Lung (tissue), 12 donors: ENCODE measurements around the gene NADK2. TPM values are rescaled to one million over a fixed set of nuclear protein-coding genes. Genes with fewer than 3 reads are reported as not detected.

Experiments
- ATAC-seq: fragments of 200-7000 bp; cut with Tn5 transposase; one replicate; pipeline ENCODE4 v1.9.1; 2020; ENCODE audit warnings: moderate number of reproducible peaks; ENCODE audit not compliant: insufficient read depth, low FRiP score
- DNase-seq, 3 donors: peaks; one replicate each; pipeline ENCODE4 v3.0.0-alpha.2; 2013 to 2017
- H3K27ac ChIP-seq, 2 donors: one replicate each; pipeline ENCODE4 v1.5.1; 2013; ENCODE audit warnings: mild to moderate bottlenecking in 2 of 2, moderate library complexity in 2 of 2, control low read depth in 1 of 2, inconsistent platforms in 1 of 2, low read depth in 1 of 2, low read length in 1 of 2
- H3K27me3 ChIP-seq, 3 donors: one replicate each; pipeline ENCODE4 v1.5.1; 2013; ENCODE audit warnings: low read length in 2 of 3; ENCODE audit not compliant: control insufficient read depth in 3 of 3, insufficient read depth in 3 of 3
- H3K36me3 ChIP-seq, 4 donors: one replicate each; pipeline ENCODE4 v1.5.1; 2013; ENCODE audit warnings: low read length in 4 of 4, mild to moderate bottlenecking in 1 of 4, moderate library complexity in 1 of 4; ENCODE audit not compliant: control insufficient read depth in 4 of 4, insufficient read depth in 4 of 4
- H3K4me1 ChIP-seq, 5 donors: one replicate each; pipeline ENCODE4 v1.5.1; 2013; ENCODE audit warnings: low read length in 5 of 5, mild to moderate bottlenecking in 2 of 5, moderate library complexity in 1 of 5; ENCODE audit not compliant: control insufficient read depth in 5 of 5, insufficient read depth in 5 of 5
- H3K4me3 ChIP-seq: one replicate; pipeline ENCODE4 v1.5.1; 2013; ENCODE audit warnings: mild to moderate bottlenecking, control low read depth, moderate library complexity
- H3K9ac ChIP-seq, 2 donors: one replicate each; pipeline ENCODE4 v1.5.1; 2013; ENCODE audit warnings: low read length in 2 of 2, control low read depth in 1 of 2; ENCODE audit not compliant: insufficient read depth in 1 of 2
- H3K9me3 ChIP-seq, 4 donors: one replicate each; pipeline ENCODE4 v1.5.1; 2013; ENCODE audit warnings: low read length in 3 of 4, mild to moderate bottlenecking in 1 of 4, moderate library complexity in 1 of 4; ENCODE audit not compliant: control insufficient read depth in 4 of 4, insufficient read depth in 3 of 4
- WGBS, 2 donors: extraction: QIAGEN DNeasy Blood & Tissue Kit; methylation state at CpG; one replicate each; pipeline ENCODE4 v1.1.7; 2013; 5-methylcytosine and 5-hydroxymethylcytosine counted together
- polyA plus RNA-seq, 2 donors: library from polyadenylated mRNA; stranded (reverse); fragments of 200-250 nt; gene quantifications; one replicate each; pipeline ENCODE4 v1.2.1, GENCODE V29; 2013
- total RNA-seq, 2 donors: library from RNA; depleted of rRNA in 1 of 2; stranded (reverse); fragments of >200 nt in 1 of 2; gene quantifications; one replicate each; pipeline ENCODE4 v1.2.1, GENCODE V29; 2014 to 2021
- TF ChIP-seq, protein P1 (sequence below): IDR thresholded peaks from 2 replicates; pipeline ENCODE4 v1.5.1; 2012; ENCODE audit warnings: mild to moderate bottlenecking; ENCODE audit errors: control extremely low read depth, extremely low read depth
- donor health status: control.
- donor health status: control.
- donor health status: Bipolar disorder and iron deficiency.
- donor health status: healthy.
- donor health status: DM: yes; HTN: yes; CAD: no.

The NADK2 gene
- total and polyA plus RNA-seq, 4 donors, result 8.4 to 37.9 (median 16.2) TPM

DNA sequence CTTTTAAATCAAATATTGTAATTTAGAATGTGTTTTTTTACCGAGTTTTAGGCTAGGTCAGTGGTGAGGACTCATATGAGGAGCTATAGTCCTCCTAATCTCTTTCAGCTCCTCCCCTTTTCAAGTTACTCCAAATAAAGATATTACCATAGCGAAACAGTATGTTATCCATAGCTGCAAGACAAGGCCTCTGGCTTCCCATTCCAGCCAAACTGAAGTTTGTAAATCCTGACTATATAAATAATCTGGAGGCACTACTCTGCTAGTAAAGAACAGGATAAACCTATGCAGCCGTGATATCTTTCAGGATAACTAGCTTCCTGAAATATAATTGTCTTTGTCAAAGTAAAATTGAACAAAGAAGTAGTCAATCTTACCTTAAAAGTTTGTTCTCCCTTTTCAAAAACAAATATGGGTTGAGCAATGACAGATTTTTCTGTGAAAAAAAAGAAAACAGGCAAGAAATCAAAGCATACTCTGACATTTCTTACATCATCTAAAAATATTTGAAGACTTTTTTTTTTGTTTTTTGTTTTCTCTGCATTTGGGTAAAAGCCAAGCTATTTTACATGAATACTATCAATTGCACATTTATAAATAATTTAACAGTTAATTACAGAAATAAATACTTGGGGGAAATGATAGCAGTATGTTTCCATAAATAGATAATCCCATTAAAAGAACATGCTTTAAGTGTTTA, 29.3 kb upstream of the NADK2 start:
- Histone ChIP-seq H3K9me3 (no peaks in the 10 kb centered on the region), H3K27me3 (no peaks in the 10 kb centered on the region), H3K36me3 (no peaks in the 10 kb centered on the region), H3K4me1 (peaks cover 0 to 41% (median 0%) of the 10 kb centered on the region in 5 donors), H3K4me3 (no peak overlapping the region), H3K27ac (no peak overlapping the region), H3K9ac (peak overlapping the region in 1 of 2 donors; percentile 66)
- no peak for ATAC-seq
- DNase-seq, result peak in 2 of 3 donors; percentile 79 to 80
- TF ChIP-seq, protein P1, sequence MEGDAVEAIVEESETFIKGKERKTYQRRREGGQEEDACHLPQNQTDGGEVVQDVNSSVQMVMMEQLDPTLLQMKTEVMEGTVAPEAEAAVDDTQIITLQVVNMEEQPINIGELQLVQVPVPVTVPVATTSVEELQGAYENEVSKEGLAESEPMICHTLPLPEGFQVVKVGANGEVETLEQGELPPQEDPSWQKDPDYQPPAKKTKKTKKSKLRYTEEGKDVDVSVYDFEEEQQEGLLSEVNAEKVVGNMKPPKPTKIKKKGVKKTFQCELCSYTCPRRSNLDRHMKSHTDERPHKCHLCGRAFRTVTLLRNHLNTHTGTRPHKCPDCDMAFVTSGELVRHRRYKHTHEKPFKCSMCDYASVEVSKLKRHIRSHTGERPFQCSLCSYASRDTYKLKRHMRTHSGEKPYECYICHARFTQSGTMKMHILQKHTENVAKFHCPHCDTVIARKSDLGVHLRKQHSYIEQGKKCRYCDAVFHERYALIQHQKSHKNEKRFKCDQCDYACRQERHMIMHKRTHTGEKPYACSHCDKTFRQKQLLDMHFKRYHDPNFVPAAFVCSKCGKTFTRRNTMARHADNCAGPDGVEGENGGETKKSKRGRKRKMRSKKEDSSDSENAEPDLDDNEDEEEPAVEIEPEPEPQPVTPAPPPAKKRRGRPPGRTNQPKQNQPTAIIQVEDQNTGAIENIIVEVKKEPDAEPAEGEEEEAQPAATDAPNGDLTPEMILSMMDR, result no peak
- 72 to 85% methylated on average over 3 of the region's 3 CpGs for WGBS, 2 donors

DNA sequence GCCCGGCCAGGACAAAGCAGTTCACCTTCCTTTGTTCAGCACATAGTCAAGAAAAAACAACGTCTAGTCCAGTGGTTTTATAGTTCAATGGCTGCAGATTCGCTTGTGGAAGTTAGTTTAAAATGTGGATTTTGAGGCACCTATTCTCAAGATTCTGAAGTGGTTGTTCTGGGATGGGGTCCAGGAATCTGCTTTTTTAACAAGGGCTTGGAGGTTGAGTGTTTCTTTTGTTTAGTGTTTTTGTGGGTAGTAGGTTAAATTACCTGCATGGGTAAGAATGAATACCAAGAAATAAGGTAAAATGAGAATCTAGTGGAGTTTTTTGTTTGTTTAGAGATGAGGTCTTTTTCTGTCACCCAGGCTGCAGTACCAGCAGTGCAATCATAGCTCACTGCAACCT, 28.4 kb upstream of the NADK2 start:
- peaks cover 0 to 41% (median 0%) of the 10 kb centered on the region in 5 donors for H3K4me1 ChIP-seq
- peak overlapping the region in 1 of 2 donors; percentile 66 for H3K9ac ChIP-seq
- H3K9me3 ChIP-seq, result no peaks in the 10 kb centered on the region
- H3K4me3 ChIP-seq, result no peak overlapping the region
- DNase-seq (peak in 2 of 3 donors; percentile 15 to 23), ATAC-seq (no peak)
- no peak overlapping the region for H3K27ac ChIP-seq
- whole genome bisulfite sequencing, 2 donors, result 72 to 88% methylated on average over 3 of the region's 3 CpGs
- TF ChIP-seq, protein P1, result no peak
- H3K36me3 ChIP-seq, result no peaks in the 10 kb centered on the region
- no peaks in the 10 kb centered on the region for H3K27me3 ChIP-seq

DNA sequence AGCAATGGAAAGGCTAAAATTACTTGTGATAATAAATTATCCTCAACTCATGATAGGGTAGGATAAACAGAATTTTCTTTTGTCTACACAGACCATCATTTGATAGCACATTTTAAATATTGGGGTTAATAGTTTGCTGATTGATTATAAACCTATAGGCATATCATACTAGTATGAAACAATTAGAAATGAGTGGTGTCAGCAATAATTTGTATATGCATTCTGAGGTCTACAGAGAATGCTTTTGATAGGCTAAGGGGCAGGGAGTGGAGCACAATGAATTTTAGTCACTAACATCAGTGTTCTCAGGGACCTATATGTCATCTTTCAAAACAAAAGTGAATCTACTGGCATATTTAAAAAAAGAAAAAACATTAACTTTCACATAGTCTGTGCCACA, 27.8 kb upstream of the NADK2 start:
- DNase-seq, result no peak
- H3K4me3 ChIP-seq, result no peak overlapping the region
- no peaks in the 10 kb centered on the region for H3K36me3 ChIP-seq
- ATAC-seq, result no peak
- TF ChIP-seq, protein P1, result no peak
- H3K9ac ChIP-seq, result no peak overlapping the region
- peaks cover 0 to 39% (median 0%) of the 10 kb centered on the region in 5 donors for H3K4me1 ChIP-seq
- H3K27ac ChIP-seq, result no peak overlapping the region
- no peaks in the 10 kb centered on the region for H3K27me3 ChIP-seq
- H3K9me3 ChIP-seq, result no peaks in the 10 kb centered on the region
